K562 (cell line): Measurements from ENCODE around the gene HKDC1. TPM values are rescaled to one million over a fixed set of nuclear protein-coding genes. Genes with fewer than 3 reads are reported as not detected.

ENCODE experiments used
- CTBP1 ChIP-seq: fragments of 450-650 bp; IDR thresholded peaks from 2 replicates; pipeline ENCODE4 v1.6.1; 2016; ENCODE audit warnings: borderline replicate concordance
- EP400 ChIP-seq: fragments of 450-650 bp; IDR thresholded peaks from 2 replicates; pipeline ENCODE4 v1.6.1; 2017; ENCODE audit warnings: antibody characterized with exemption, mild to moderate bottlenecking, moderate library complexity
- FOSL1 ChIP-seq: fragments of 200-800 bp; sonication (Bioruptor generic); conservative IDR thresholded peaks from 2 replicates; pipeline ENCODE4 v1.6.1; 2016; ENCODE audit warnings: missing genetic modification characterization, missing compliant biosample characterization
- FOXJ3 ChIP-seq: sonication (generic); formaldehyde crosslinking; IDR thresholded peaks from 2 replicates; pipeline ENCODE4 v1.4.0; 2020; ENCODE audit warnings: mild to moderate bottlenecking, missing genetic modification reagents
- IFI16 ChIP-seq: fragments of 250-450 bp; sonication (Bioruptor Pico); IDR thresholded peaks from 2 replicates; pipeline ENCODE4 v2.1.2; 2022; ENCODE audit warnings: mild to moderate bottlenecking, inconsistent platforms
- JUNB ChIP-seq: fragments of 450-650 bp; formaldehyde crosslinking; conservative IDR thresholded peaks from 2 replicates; pipeline ENCODE4 v1.4.0; 2020; ENCODE audit warnings: mild to moderate bottlenecking
- MTA1 ChIP-seq: fragments of 450-650 bp; IDR thresholded peaks from 2 replicates; pipeline ENCODE4 v1.6.1; 2017; ENCODE audit warnings: borderline replicate concordance
- NR3C1 ChIP-seq: sonication (generic); formaldehyde crosslinking; IDR thresholded peaks from 2 replicates; pipeline ENCODE4 v1.8.1; 2022; ENCODE audit warnings: missing genetic modification reagents
- SRF ChIP-seq, 2 experiments: fragments of 250-450, 450-650 bp in 1 of 2; sonication (Bioruptor Pico) in 1 of 2; sonication (generic) in 1 of 2; formaldehyde crosslinking; IDR thresholded peaks; 2 replicates each; pipeline versions ENCODE4 v1.5.0 to v1.5.1; 2020 to 2022; ENCODE audit warnings: mild to moderate bottlenecking in 1 of 2, missing genetic modification reagents in 1 of 2
- TEAD2 ChIP-seq: fragments of 450-650 bp; IDR thresholded peaks from 2 replicates; pipeline ENCODE4 v1.6.1; 2016; ENCODE audit warnings: missing genetic modification characterization, control low read depth, missing compliant biosample characterization
- TRIM24 ChIP-seq, 2 experiments: fragments of 450-650 bp; IDR thresholded peaks; 2 replicates each; pipeline ENCODE4 v1.6.1; 2016
- XRCC4 ChIP-seq: IDR thresholded peaks from one replicate; pipeline ENCODE4 v1.6.1; 2011; ENCODE audit not compliant: insufficient read depth, insufficient read length; ENCODE audit errors: extremely low read depth
- ZNF589 ChIP-seq: fragments of 200-800 bp; sonication (Bioruptor generic); IDR thresholded peaks from 2 replicates; pipeline ENCODE4 v1.6.1; 2016; ENCODE audit warnings: low read depth, missing genetic modification characterization, missing compliant biosample characterization
- ZNF766 ChIP-seq: fragments of 200-800 bp; sonication (Bioruptor generic); conservative IDR thresholded peaks from 2 replicates; pipeline ENCODE4 v1.6.1; 2016; ENCODE audit warnings: missing genetic modification characterization, missing compliant biosample characterization
- polyA plus RNA-seq, 8 experiments: library from polyadenylated mRNA; depleted of rRNA in 4 of 8; stranded (reverse) in 5 of 8; unstranded in 3 of 8; fragments of >200 nt; fragmentation: Nextera tagmentation in 2 of 8; fragmentation: Illumina TruSeq in 1 of 8; extraction: Ambion mirVana in 2 of 8; extraction: Trizol in 1 of 8; gene quantifications; 2 replicates each; pipeline versions ENCODE4 v1.2.1 to v1.2.3, GENCODE V29; 2011 to 2014; ENCODE audit warnings: inconsistent platforms in 1 of 8, missing spikeins in 1 of 8
- total RNA-seq, 7 experiments: library from RNA; depleted of rRNA in 6 of 7; stranded (reverse); fragments of >200 nt in 6 of 7; fragmentation: Illumina TruSeq in 2 of 7; extraction: Trizol in 2 of 7; gene quantifications; 2 replicates each; pipeline versions ENCODE4 v1.2.1 to v1.2.3, GENCODE V29; 2011 to 2021; ENCODE audit warnings: low replicate concordance in 1 of 7
- TF ChIP-seq, protein P1 (sequence below): fragments of 450-650 bp; IDR thresholded peaks from 2 replicates; pipeline ENCODE4 v1.6.1; 2016; ENCODE audit warnings: antibody characterized with exemption
- TF ChIP-seq, protein P2 (sequence below), 2 experiments: fragments of 450-650 bp in 1 of 2; sonication (generic) in 1 of 2; formaldehyde crosslinking in 1 of 2; IDR thresholded peaks in 1 of 2; conservative IDR thresholded peaks in 1 of 2; 2 replicates each; pipeline versions ENCODE4 v1.6.1 to v1.8.1; 2016 to 2023; ENCODE audit warnings: mild to moderate bottlenecking in 2 of 2, moderate library complexity in 2 of 2, inconsistent platforms in 1 of 2, missing genetic modification reagents in 1 of 2
- TF ChIP-seq, protein P3 (sequence below): fragments of 450-650 bp; formaldehyde crosslinking; IDR thresholded peaks from 2 replicates; pipeline ENCODE4 v1.4.0; 2020; ENCODE audit warnings: mild to moderate bottlenecking, moderate library complexity
- TF ChIP-seq, protein P4 (sequence below): IDR thresholded peaks from 2 replicates; pipeline ENCODE4 v1.6.1; 2014; ENCODE audit warnings: antibody characterized with exemption
- TF ChIP-seq, protein P5 (sequence below): fragments of 450-650 bp; formaldehyde crosslinking; IDR thresholded peaks from 2 replicates; pipeline ENCODE4 v1.4.0; 2022; ENCODE audit warnings: mild to moderate bottlenecking, moderate library complexity
- TF ChIP-seq, protein P6 (sequence below): fragments of 450-650 bp; IDR thresholded peaks from 2 replicates; pipeline ENCODE4 v1.7.1; 2018; ENCODE audit warnings: mild to moderate bottlenecking, low read depth; ENCODE audit not compliant: partially characterized antibody

The HKDC1 gene
- total and polyA plus RNA-seq, 9 of the 15 experiments (the other 6 are each of a cell fraction or from before 2014, with no cell fraction given): 0.04 to 0.22 (median 0.11) TPM; not detected in 5

DNA sequence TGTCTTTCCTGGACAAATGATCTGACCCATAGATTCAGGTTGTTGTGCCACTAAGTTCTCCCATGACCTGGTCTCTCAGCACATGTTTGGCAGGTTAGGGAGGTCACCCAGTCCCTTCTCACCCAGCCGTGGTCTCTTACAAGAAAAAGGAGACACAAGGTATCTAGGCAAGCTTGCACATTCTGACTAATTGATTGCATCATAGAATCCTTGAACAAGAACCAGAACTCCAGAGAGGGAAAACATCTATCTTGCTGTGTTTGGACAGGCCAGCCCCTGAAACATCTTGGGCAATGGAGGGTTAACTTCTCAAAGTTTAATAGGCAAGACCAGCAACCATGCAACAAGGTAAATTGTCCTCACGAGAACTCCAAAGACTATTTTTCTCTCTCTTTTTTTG, 49.6 kb downstream of the HKDC1 start (continued):
- TF ChIP-seq, protein P1, sequence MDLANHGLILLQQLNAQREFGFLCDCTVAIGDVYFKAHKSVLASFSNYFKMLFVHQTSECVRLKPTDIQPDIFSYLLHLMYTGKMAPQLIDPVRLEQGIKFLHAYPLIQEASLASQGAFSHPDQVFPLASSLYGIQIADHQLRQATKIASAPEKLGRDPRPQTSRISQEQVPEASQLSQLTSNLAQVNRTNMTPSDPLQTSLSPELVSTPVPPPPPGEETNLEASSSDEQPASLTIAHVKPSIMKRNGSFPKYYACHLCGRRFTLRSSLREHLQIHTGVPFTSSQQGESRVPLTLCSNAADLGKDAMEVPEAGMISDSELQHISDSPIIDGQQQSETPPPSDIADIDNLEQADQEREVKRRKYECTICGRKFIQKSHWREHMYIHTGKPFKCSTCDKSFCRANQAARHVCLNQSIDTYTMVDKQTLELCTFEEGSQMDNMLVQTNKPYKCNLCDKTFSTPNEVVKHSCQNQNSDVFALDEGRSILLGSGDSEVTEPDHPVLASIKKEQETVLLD: no peak
- TF ChIP-seq MTA1 (no peak), FOXJ3 (CRISPR knock-in tag) (no peak), XRCC4 (no peak), IFI16 (no peak), FOSL1 (tag) (peak; percentile 61), TRIM24 (IDR thresholded peaks at IDR 0.05) (peak; percentile 41 to 42; a peak in 2 of 4 replicates), ZNF589 (peak; percentile 59; the same call in 1 of the 2 replicates), JUNB (CRISPR knock-in tag) (0 out of 2 replicates have a peak, but pooled peaks have one; percentile 40), EP400 (0 out of 2 replicates have a peak, but pooled peaks have one; percentile 21), NR3C1 (no peak), SRF (CRISPR knock-in tag; IDR thresholded peaks at IDR 0.05) (no peak), ZNF766 (CRISPR knock-in tag) (no peak), CTBP1 (0 out of 2 replicates have a peak, but pooled peaks have one; percentile 42), TEAD2 (tag) (no peak)
- TF ChIP-seq, protein P2, sequence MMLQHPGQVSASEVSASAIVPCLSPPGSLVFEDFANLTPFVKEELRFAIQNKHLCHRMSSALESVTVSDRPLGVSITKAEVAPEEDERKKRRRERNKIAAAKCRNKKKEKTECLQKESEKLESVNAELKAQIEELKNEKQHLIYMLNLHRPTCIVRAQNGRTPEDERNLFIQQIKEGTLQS (IDR thresholded peaks at IDR 0.05): peak; percentile 94
- TF ChIP-seq, protein P2 (CRISPR knock-in tag; conservative IDR thresholded peaks at IDR 0.05): no peak
- TF ChIP-seq, protein P3, sequence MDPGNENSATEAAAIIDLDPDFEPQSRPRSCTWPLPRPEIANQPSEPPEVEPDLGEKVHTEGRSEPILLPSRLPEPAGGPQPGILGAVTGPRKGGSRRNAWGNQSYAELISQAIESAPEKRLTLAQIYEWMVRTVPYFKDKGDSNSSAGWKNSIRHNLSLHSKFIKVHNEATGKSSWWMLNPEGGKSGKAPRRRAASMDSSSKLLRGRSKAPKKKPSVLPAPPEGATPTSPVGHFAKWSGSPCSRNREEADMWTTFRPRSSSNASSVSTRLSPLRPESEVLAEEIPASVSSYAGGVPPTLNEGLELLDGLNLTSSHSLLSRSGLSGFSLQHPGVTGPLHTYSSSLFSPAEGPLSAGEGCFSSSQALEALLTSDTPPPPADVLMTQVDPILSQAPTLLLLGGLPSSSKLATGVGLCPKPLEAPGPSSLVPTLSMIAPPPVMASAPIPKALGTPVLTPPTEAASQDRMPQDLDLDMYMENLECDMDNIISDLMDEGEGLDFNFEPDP (CRISPR knock-in tag): no peak
- TF ChIP-seq, protein P4, sequence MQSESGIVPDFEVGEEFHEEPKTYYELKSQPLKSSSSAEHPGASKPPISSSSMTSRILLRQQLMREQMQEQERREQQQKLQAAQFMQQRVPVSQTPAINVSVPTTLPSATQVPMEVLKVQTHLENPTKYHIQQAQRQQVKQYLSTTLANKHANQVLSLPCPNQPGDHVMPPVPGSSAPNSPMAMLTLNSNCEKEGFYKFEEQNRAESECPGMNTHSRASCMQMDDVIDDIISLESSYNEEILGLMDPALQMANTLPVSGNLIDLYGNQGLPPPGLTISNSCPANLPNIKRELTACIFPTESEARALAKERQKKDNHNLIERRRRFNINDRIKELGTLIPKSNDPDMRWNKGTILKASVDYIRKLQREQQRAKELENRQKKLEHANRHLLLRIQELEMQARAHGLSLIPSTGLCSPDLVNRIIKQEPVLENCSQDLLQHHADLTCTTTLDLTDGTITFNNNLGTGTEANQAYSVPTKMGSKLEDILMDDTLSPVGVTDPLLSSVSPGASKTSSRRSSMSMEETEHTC: no peak
- TF ChIP-seq, protein P5, sequence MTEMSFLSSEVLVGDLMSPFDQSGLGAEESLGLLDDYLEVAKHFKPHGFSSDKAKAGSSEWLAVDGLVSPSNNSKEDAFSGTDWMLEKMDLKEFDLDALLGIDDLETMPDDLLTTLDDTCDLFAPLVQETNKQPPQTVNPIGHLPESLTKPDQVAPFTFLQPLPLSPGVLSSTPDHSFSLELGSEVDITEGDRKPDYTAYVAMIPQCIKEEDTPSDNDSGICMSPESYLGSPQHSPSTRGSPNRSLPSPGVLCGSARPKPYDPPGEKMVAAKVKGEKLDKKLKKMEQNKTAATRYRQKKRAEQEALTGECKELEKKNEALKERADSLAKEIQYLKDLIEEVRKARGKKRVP (CRISPR knock-in tag): peak; percentile 73
- TF ChIP-seq, protein P6, sequence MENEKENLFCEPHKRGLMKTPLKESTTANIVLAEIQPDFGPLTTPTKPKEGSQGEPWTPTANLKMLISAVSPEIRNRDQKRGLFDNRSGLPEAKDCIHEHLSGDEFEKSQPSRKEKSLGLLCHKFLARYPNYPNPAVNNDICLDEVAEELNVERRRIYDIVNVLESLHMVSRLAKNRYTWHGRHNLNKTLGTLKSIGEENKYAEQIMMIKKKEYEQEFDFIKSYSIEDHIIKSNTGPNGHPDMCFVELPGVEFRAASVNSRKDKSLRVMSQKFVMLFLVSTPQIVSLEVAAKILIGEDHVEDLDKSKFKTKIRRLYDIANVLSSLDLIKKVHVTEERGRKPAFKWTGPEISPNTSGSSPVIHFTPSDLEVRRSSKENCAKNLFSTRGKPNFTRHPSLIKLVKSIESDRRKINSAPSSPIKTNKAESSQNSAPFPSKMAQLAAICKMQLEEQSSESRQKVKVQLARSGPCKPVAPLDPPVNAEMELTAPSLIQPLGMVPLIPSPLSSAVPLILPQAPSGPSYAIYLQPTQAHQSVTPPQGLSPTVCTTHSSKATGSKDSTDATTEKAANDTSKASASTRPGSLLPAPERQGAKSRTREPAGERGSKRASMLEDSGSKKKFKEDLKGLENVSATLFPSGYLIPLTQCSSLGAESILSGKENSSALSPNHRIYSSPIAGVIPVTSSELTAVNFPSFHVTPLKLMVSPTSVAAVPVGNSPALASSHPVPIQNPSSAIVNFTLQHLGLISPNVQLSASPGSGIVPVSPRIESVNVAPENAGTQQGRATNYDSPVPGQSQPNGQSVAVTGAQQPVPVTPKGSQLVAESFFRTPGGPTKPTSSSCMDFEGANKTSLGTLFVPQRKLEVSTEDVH: no peak
